Cardiac septum (tissue), 1 donor: ENCODE measurements around the gene BABAM2. TPM values are rescaled to one million over a fixed set of nuclear protein-coding genes. Genes with fewer than 3 reads are reported as not detected.

Experiments
- DNase-seq: peaks from one replicate; pipeline ENCODE4 v3.0.0-alpha.2; 2020; ENCODE audit warnings: low spot score
- intact Hi-C: fragments of 100-400 bp; cut with DNase I; formaldehyde crosslinking; loops from one replicate; pipeline ENCODE4 v1.14.0; 2022
- total RNA-seq: library from RNA; stranded (reverse); fragmentation: NEBNext Ultra II Directional; extraction: Animal tissue kit (Norgen Biotek cat#: 25700); gene quantifications from one replicate; pipeline ENCODE4 v1.2.1, GENCODE V29; 2021
- donor health status: DM: no; HTN: no; CAD: no.

Gene BABAM2
- total RNA-seq, 1 donor from 2014 or later: 63.4 TPM

GRCh38 chr2:27903018-27903417 lies 12.5 kb downstream of the BABAM2 start:
- no peak for DNase-seq
- intact Hi-C loops: no loop called here

- DNase-seq: no peak
- intact Hi-C loops: no loop called here
These were observed 13.3 kb downstream of the BABAM2 start for GRCh38 chr2:27903649-27904404.

GRCh38 chr2:27904405-27904665 lies 13.8 kb downstream of the BABAM2 start:
- no peak for DNase-seq
- intact Hi-C loops: no loop called here

GRCh38 chr2:27906074-27906473 lies 15.5 kb downstream of the BABAM2 start:
- DNase-seq: no peak
- intact Hi-C loops: no loop called here

- no peak for DNase-seq
- intact Hi-C loops: no loop called here
These were observed 17.0 kb downstream of the BABAM2 start for GRCh38 chr2:27907547-27907946.

GRCh38 chr2:27909901-27910300 lies 19.4 kb downstream of the BABAM2 start:
- intact Hi-C loops: no loop called here

GRCh38 chr2:27911458-27912210 lies 21.1 kb downstream of the BABAM2 start:
- DNase-seq: no peak

More at GRCh38 chr2:27909901-27910300, 19.4 kb downstream of the BABAM2 start:
- no peak for DNase-seq

GRCh38 chr2:27912512-27912911 lies 22.0 kb downstream of the BABAM2 start:
- no peak for DNase-seq
- intact Hi-C loops: no loop called here

More at GRCh38 chr2:27911458-27912210, 21.1 kb downstream of the BABAM2 start:
- intact Hi-C loops: no loop called here

- no peak for DNase-seq
- intact Hi-C loops: no loop called here
These were observed 23.7 kb downstream of the BABAM2 start for GRCh38 chr2:27914041-27914804.

- DNase-seq: no peak
- intact Hi-C loops: no loop called here
These were observed 24.3 kb downstream of the BABAM2 start for GRCh38 chr2:27914805-27915175.

- intact Hi-C loops: no loop called here
- no peak for DNase-seq
These were observed 24.7 kb downstream of the BABAM2 start for GRCh38 chr2:27915191-27915590.

GRCh38 chr2:27915874-27916273 lies 25.3 kb downstream of the BABAM2 start:
- no peak for DNase-seq
- intact Hi-C loops: no loop called here

GRCh38 chr2:27916293-27916995 lies 25.9 kb downstream of the BABAM2 start:
- no peak for DNase-seq

GRCh38 chr2:27920148-27920885 lies 29.8 kb downstream of the BABAM2 start:
- DNase-seq: no peak

More at GRCh38 chr2:27916293-27916995, 25.9 kb downstream of the BABAM2 start:
- intact Hi-C loops: no loop called here

GRCh38 chr2:27921424-27921823 lies 30.9 kb downstream of the BABAM2 start:
- no peak for DNase-seq
- intact Hi-C loops: no loop called here

More at GRCh38 chr2:27920148-27920885, 29.8 kb downstream of the BABAM2 start:
- intact Hi-C loops: no loop called here

GRCh38 chr2:27921880-27922547 lies 31.5 kb downstream of the BABAM2 start:
- intact Hi-C loops: no loop called here
- no peak for DNase-seq

- intact Hi-C loops: no loop called here
- no peak for DNase-seq
These were observed 32.3 kb downstream of the BABAM2 start for GRCh38 chr2:27922842-27923241.

GRCh38 chr2:27925766-27926472 lies 35.4 kb downstream of the BABAM2 start:
- DNase-seq: no peak
- intact Hi-C loops: no loop called here
